Astrocyte of the cerebellum (primary cell): ENCODE results near the gene BLMH.
"Not testable (repeated sequence)": the region's sequence is repeated elsewhere in the genome, so short reads cannot be mapped to it uniquely, and the experiment has no call there.

ENCODE experiments used
- DNase-seq: peaks from one replicate; pipeline ENCODE4 v3.0.0-alpha.2; 2011; ENCODE audit warnings: low read depth
- H3K4me3 ChIP-seq: 2 replicates; pipeline ENCODE4 v1.5.1; 2011; ENCODE audit warnings: mild to moderate bottlenecking, low read depth, low read length, moderate library complexity
- in situ Hi-C: cut with HindIII; loops from 2 replicates; pipeline ENCODE4 v1.10.0; 2017; ENCODE audit warnings: low sequenced_read_pairs
- TF ChIP-seq, protein P1 (sequence below): IDR thresholded peaks from 2 replicates; pipeline ENCODE4 v1.5.1; 2012; ENCODE audit warnings: low read length, low read depth, moderate library complexity, mild to moderate bottlenecking; ENCODE audit errors: missing control alignments

The BLMH gene

DNA sequence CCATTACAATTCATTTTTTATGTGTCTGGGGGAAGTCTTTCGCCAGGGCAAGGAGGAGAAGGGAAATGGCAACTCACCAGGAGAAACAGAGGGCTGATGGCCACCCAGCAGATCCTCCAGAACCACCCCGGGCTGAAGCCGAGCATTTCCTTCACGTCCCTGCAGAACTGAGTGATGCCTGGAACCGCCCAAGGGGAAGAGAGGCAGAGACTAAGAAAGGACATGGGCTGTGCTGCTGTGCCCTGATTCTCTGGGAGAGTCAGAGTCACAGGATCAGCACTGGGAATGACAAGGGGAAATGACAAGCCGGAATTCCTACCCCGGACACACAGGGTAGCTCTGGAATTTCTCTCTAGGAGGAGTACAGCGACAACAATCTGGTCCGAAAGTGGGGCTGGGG is 84.1 kb downstream of the BLMH start:
- in situ Hi-C loops = no loop called here
- TF ChIP-seq, protein P1, sequence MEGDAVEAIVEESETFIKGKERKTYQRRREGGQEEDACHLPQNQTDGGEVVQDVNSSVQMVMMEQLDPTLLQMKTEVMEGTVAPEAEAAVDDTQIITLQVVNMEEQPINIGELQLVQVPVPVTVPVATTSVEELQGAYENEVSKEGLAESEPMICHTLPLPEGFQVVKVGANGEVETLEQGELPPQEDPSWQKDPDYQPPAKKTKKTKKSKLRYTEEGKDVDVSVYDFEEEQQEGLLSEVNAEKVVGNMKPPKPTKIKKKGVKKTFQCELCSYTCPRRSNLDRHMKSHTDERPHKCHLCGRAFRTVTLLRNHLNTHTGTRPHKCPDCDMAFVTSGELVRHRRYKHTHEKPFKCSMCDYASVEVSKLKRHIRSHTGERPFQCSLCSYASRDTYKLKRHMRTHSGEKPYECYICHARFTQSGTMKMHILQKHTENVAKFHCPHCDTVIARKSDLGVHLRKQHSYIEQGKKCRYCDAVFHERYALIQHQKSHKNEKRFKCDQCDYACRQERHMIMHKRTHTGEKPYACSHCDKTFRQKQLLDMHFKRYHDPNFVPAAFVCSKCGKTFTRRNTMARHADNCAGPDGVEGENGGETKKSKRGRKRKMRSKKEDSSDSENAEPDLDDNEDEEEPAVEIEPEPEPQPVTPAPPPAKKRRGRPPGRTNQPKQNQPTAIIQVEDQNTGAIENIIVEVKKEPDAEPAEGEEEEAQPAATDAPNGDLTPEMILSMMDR = no peak
- DNase-seq = no peak
- no peak overlapping the region for H3K4me3 ChIP-seq

DNA sequence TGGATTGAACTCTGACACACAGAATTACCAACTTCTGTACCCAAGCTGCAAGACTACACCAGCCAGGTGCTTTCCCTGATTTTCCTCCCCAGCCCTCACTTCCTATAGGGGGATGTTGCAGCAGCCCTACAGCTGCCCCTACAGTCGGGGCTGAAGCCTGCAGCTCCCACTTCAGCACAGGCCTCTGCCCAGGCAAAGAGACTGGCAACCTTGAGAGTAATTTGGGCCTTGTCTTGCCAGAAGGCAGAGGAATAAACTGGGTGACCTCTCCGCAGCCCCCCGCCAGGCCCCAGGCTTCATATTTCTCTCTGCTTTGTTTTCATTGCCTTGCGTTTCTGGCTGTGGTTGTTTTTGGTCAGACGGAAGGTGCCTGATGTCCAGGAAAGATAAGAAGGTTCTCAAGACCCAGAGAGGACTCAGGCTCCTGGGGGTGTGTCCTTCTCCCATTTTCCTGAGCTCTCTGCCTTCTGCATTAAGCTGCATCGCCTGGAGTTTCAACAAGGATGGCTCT is 88.2 kb downstream of the BLMH start:
- DNase-seq = no peak
- TF ChIP-seq, protein P1 = no peak
- in situ Hi-C loops = no loop called here

DNA sequence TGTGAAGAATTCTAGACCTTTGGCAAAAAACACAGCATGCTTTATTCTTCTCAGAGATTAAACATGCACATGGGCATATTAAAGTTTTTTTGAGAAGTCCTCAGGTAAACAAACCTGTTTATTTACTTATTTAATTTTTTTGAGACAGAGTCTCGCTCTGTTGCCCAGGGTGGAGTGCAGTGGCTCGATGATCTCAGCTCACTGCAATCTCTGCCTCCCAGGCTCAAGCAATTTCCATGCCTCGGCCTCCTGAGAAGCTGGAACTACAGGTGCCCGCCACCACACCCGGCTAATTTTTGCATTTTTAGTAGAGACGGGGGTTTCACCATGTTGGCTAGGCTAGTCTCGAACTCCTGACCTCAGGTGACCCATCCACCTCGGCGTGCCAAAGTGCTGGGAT is 91.1 kb downstream of the BLMH start:
- in situ Hi-C loops, DNase-seq, H3K4me3 ChIP-seq: not testable (repeated sequence)

More for the DNA sequence above, 88.2 kb downstream of the BLMH start:
- H3K4me3 ChIP-seq = no peak overlapping the region

DNA sequence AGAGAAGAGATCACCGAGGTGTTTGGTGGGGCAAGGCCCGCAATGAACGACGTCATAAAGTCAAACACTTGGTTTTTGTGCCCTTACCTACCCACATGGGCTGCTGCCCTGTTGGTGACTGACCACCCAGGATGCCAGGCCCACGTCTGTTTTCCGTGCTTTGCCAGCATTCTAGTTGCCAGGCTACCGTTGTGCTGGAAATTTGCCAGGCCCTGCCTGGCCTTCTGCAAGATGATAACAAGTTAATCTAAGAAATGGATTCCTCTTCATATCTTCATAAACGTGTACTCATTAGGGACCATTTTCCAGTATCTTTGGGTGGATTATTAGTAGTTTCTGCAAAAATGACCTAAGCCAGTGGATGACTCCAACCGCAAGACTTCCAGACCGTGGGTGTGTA is 91.6 kb downstream of the BLMH start:
- H3K4me3 ChIP-seq = no peak overlapping the region
- TF ChIP-seq, protein P1 = no peak
- in situ Hi-C loops = no loop called here
- DNase-seq = no peak

DNA sequence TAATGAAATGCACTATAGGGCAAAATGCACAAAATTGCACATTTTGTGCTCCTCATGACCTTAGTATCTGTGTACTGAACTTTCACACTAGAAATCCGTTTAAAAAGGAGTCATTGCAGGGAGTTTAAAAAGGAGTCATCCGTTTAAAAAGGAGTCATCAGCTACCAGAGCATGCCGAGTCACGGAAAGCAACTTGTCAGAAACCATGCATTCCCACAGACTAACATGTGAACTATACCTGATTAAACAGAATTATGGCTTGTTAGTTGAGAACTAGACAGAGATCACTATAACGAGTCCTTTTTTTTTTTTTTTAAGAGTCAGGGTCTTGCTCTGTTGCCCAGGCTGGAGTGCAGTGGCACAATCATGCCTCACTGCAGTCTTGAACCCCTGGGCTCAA is 92.1 kb downstream of the BLMH start:
- no peak for DNase-seq
- in situ Hi-C loops = no loop called here
- TF ChIP-seq, protein P1 = no peak
- H3K4me3 ChIP-seq = no peak overlapping the region
